ENCODE measurements around the gene CCDC178.

GRCh38 chr18:33132657-33133056 lies 307.9 kb downstream of the CCDC178 start:
- TF ChIP-seq CTCF (conservative IDR thresholded peaks at IDR 0.05; ENCODE audit: low read depth, low read length): no peak
- TF ChIP-seq POLR2A (IDR thresholded peaks at IDR 0.05; ENCODE audit: low read depth, low read length): no peak
- TF ChIP-seq BHLHE40 (IDR thresholded peaks at IDR 0.05; ENCODE audit: low read depth, low read length): no peak
- no peak for TF ChIP-seq RAD21 (IDR thresholded peaks at IDR 0.05; ENCODE audit: low read length)
- TF ChIP-seq MAZ (IDR thresholded peaks at IDR 0.05; ENCODE audit: borderline replicate concordance, low read depth, low read length): no peak
- no peak for TF ChIP-seq CHD1 (IDR thresholded peaks at IDR 0.05; ENCODE audit: low read depth, low read length)
- TF ChIP-seq RCOR1 (IDR thresholded peaks at IDR 0.05; ENCODE audit: insufficient replicate concordance, low read length): no peak
